GM10266 (cell line): ENCODE data around the gene CDK3.

ENCODE experiments used
- DNase-seq: peaks from one replicate; pipeline ENCODE4 v3.0.0; 2012; ENCODE audit errors: extremely low spot score
- CTCF ChIP-seq: IDR thresholded peaks from 2 replicates; pipeline ENCODE4 v1.5.1; 2012; ENCODE audit warnings: mild to moderate bottlenecking, low read depth; ENCODE audit not compliant: control insufficient read depth, insufficient read depth; ENCODE audit errors: missing control alignments

Gene CDK3

GRCh38 chr17:76054112-76054476, 53.4 kb downstream of the CDK3 start:
- no peak for DNase-seq
- TF ChIP-seq CTCF = no peak
